OCI-M2 (cell line): Measurements from ENCODE around the gene HIVEP3.
"Not testable (repeated sequence)": the region's sequence is repeated elsewhere in the genome, so short reads cannot be mapped to it uniquely, and the experiment has no call there.

Experiments
- DNase-seq: peaks from one replicate; lab custom pipeline; 2025; ENCODE audit not compliant: unreplicated experiment; lab: John Stamatoyannopoulos, UW

The HIVEP3 gene

DNA sequence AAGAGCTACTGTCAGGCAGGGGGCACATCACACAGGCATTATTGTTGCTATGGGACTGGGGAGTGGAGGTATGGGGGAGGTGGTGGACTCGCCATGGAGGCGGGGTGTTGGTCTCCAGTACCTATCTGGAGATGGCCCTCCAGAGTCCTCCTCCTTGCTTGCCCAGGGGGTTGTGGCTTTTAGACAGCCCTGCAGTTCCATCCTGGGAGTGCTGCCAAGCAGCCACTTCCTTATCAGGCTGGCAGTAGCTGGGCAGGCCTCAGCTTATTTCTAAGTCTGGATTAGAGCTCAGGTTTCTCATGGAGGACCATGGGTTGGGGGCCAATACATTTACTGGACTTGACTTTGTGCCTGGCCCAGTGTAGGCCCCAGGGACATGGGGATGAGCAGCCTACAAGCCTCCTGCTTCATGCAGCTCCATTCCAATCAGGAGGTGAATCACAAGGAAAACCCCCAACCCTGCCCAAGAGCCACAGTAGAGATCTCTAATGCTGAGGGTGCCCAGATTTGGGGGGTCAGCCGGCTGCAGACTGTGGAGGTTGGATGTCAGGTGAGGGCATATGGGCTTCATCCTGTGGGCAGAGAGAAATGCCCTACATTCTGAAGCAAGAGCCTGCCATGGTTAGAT, 223.5 kb downstream of the HIVEP3 start:
- DNase-seq = no peak

DNA sequence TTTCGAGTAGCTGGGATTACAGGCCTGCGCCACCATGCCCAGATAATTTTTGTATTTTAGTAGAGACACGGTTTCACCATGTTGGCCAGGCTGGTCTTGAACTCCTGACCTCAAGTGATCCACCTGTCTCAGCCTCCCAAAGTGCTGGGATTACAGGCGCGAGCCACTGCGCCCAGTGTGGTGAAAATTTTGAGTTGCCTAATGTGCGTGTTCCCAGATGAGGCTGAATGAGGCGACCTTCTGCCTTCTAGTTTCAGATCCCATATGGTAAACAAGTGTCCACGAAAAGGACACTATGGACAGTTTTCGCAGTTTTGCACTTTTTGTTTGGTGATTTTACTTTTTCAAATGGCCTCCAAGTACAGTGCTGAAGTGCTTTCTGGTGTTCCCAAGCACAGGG, 226.8 kb downstream of the HIVEP3 start:
- DNase-seq = not testable (repeated sequence)

DNA sequence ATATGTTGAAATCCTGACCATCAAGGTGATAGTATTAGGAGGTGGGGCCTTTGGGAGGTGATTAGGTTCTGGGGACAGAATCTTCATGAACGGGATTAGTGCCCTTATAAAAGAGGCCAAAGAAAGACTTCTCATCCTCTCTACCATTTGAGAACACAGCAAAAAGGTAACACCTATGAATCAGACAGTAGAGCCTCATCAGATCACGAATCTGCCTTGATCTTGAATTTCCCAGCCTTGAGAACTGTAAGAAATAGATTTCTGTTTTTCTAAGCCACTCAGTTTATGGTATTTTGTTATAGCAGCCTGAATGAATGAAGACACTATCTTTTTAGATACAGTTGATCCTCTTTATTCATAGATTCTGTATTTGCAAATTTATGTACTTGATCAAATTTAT, 227.3 kb downstream of the HIVEP3 start:
- DNase-seq = no peak

DNA sequence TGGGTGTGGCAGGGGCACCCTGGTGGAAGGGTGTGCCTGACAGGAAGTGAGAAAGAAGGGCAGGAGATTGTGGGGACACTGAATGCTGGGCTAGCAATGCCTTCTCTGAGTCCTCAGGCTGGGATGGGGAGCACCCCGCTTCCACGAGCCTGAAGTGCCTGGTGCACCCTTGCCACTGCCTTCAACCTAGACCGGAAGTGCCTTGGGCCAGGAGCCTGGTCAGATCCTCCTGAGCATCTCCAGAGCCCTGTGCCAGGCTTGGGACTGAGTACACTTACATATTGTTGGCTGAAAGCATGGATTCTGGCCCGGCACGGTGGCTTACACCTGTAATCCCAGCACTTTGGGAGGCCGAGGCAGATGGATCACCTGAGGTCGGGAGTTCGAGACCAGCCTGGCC, 228.4 kb downstream of the HIVEP3 start:
- DNase-seq = no peak

DNA sequence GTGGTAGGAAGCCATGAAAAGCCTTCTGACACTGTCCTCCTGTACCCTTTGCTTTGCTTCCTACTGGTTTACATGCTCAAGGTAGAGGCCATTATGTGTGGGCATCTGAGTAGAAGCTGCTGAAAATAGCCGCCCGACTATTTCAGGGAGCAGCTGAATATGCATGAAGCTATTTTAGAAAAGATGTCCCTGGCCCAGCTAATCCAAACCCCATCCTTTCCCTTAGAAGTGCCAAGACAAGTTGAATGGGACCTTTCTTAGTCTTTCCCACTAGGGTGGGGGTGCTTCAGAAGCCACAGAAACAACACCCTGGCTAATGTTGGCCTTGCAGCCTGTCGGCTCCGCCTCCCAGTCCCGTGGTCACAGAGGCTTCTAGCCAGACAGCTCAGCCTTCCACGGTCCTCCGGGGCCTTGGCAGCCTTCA, 229.2 kb downstream of the HIVEP3 start:
- no peak for DNase-seq

DNA sequence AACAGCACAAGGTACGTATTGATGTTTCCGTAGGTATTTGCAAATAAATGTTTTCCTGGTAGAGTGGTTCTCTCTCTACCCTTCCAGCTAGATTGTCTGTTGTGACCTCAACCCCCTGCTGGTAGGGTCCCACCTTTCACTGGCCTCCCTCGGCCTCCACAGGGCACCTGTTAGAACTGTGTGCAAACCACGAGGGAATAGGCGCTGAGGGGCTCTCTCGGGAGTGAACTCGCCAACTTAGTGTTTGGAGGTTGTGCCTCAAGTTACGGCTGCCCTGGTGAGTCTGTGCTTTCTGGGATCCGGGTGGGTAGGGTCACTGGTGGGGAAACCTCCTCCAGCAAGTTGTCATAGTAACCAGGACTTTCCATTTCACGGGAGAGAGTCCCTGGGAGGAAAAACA, 229.6 kb downstream of the HIVEP3 start:
- DNase-seq = no peak

DNA sequence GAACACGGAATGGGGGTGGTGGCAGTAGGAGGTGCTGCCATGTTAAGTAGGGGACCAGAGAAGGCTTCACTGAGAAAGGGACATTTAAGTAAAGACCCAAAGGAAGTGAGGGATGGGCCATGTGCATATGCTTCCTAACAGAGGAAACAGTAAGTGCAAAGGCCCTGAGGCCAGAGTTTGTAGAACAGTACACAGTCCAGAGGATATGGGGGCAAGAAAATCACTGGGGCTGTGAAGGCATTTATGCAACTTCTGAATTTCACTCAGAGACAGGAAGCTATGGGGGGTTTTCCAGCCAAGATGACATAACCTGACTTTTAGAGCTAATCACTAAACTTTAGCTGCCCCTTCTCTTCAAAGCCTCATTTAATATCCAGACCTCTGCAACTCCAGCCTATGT, 231.7 kb downstream of the HIVEP3 start:
- no peak for DNase-seq

DNA sequence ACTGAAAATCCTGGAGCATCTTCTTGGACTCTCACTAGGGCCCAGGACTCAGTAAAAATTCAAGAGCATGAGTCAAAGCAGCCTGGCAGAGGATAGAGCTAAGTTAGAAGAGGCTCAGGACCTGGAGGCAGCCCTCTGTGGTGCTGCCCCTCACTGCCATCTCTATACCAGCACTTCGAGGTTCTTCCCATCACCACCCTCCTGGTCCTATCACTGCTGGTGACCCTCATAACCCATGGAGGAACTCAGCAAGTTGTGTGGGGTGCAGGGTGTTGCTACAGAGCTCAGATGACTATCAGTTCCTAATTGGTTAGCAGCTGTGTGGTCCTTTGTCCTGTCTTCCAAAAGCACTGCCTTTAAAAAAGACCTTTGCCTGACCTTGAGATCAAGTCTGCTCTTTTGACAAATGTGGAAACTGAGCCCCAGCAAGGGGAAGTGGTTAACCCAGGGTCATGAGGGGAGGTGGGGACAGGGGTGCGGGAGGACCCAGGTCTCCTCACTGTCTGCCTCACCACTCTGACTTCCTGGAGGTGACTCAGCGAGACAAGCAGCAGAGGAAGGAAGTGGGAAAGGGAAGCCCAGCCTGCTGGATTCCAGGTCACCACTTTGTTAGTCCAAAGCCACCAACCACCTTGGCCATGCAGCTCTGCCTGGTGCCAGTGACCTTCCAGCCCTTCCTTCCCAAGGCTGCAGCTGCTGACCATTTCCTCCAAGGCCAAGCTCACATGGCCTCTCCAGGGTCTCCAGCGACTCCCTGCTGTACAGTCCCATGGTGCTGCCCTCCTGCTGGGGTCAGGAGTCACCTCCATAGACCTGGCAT, 234.8 kb downstream of the HIVEP3 start:
- no peak for DNase-seq

DNA sequence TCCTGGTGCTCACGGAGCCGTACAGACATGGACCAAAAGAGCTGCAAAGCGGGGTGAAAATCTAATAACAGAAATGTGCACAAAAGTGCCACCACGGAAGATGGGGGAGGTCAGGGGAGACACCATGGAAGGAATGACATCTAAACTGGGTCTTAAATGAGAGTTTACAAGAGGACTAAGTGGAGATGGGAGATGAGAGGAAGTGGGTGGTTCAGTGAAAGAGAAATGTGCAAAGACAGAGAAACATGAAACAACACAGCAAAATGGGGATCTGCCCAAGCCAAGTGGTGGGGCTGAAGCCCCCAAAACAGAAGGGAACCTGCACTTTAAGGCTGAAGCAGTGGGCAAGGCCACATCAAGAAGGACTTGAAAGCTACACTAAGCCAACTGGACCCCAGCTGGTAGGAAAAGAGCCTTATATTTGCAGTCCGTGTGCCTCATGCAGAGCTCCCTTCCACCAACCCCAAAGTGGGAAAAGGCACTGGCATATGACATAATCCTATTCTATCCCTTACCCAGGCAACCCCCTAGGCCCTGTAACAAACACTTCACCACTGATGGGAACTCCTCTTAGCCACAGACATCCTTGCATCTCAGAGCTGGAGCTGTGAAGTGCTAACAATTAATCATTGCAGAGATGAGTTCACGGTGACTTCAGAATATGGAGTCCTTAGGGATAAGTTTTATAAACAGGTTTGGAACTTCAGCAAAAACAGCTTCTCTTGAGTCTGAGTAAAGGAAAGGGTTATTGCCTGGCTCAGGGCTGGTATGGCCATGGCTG, 235.7 kb downstream of the HIVEP3 start:
- no peak for DNase-seq

DNA sequence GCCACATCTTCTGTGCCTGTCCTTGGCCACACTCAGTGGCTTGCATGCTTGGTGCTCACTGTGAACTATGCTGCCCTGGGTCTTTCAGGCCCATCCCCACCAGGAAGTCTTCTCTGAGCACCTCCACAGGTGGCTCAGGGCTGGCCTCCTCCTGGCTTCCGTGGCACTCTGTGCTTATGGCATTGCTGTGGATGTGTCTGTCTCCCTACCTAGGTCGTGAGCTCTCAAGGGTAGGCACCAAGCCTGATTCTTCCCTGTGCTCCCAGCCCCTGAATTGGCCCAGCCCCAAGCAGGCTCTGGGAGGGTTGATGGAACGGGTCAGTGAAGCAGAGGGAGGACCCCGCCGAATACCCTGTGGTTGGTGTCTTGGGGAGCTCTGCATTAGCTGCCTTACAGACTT, 236.6 kb downstream of the HIVEP3 start:
- DNase-seq = no peak

DNA sequence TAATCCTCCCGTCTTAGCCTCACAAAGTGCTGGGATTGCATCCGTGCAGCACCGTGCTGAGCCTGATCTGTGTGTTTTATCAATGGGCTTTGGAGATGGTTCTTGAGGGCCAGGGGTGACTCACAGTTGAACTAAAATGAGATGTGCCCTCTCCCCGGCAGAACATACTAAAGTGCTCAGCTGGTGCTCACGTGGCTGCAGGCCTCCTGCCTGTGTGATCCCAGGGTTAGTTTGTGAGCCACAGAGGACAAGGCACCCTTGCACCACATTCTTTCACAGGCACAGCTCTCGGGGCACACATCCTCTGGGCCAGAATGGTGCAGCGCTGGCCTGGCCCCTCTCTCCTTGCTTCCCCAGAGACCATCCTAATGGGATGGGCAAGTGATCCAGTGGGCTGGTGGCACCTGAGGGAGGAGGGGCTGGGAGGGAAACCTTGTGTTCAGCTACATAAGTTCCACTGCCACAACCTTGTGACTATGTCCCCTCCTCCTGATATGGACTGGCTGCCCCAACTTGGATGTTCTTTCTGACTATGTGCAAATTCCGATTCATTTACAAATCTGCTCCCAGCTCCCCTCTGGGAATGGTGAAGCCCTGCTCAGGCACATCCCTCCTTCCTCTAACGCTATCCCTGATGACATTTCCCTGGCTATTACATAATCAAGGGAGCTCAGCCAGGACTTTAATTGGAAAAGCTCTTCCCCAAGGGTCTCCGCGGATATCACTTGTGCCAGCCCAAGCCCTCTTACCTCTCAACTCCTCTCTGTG, 237.2 kb downstream of the HIVEP3 start:
- no peak for DNase-seq

DNA sequence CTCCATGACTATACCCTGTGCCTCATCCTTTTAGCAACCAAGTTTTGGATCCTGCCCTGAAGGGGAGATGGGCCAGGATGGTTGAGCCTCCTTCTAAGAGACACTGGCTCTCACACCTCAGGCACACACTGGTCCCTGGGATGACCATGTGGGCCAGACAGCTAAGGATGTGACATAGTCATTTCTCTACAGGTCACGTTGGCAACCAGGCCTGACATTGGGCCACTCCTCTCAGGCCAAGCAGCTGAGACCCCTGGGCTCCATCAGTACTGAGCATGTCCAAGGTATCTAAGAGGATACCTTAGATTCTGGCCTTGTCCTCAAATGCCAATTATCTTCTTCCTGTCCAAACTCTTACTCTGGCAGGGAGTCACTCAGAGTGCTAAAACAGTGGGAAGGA, 238.7 kb downstream of the HIVEP3 start:
- DNase-seq = no peak

DNA sequence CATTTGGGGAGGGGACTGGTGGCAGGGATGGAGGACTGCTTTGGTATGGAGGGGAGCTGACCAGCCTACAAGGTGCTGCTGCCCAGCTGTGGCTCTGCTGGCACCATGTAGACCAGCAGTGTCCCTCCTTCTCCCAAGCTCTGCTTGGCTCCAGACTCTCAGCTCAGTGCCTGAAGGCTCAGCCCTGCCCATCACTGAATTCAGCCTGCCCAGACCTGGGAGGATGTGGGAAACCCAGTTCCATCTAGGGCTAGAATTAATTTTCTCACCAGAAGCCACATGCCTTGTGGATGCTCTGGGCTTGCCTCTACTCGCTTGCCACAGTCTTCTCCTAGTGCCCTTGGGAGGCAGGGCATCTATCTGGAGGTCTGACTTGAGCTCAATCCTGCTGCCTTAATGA, 239.2 kb downstream of the HIVEP3 start:
- no peak for DNase-seq

DNA sequence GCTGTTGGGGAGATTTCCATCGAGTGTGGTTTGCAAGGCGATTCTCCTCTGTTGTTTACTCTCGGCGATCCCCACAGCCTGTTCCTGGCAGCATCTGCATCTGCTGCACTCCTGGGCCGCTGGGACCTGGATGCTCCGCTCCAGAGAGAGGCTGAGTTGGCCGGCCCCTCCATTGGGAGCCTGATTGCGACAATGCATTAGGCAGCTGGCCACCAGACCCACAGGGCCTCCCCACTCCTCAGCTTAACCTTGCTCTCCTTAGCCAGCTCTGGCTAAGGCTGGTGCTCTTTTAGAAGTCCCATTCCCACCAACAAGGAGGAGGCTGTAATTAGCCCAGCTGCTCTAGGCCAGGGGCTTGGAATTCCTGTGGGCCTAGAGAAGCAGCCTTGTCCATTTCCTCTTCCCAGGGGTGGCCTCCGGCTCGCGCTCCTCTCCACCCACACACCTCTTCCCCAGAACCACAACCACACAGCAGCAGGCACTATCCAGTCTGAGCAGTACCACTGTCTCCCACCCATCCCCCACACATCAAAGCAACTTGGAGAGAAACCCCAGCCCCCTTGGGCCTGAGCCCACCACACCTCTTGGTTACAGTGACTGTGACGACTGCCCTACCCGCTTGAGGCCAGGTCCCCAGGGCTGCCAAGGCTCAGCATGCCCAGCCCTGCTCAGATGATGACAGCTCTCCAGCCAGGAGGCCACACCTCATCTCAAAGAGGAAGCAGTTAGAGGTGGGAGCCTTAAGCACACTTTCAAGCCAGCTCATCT, 240.4 kb downstream of the HIVEP3 start:
- DNase-seq = no peak

DNA sequence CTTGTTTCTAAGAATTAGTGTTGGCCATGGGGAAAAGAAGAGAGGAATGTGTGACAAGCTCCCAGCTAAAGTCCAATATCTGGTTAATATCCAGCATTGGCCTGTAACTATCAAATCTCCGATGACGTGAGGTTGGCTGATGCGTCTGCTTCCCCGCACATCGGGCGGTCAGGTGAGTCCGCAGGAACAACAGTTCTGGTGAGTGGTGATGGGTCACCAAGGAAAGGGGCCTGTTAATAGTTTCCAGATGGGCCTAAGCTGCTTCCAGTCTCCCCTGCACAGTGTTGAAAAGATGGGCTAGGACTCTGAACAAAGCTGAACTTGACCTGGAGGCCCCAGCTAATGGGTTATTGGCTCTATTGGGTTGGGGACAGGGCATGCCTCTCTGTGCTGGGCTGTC, 241.1 kb downstream of the HIVEP3 start:
- DNase-seq = no peak

DNA sequence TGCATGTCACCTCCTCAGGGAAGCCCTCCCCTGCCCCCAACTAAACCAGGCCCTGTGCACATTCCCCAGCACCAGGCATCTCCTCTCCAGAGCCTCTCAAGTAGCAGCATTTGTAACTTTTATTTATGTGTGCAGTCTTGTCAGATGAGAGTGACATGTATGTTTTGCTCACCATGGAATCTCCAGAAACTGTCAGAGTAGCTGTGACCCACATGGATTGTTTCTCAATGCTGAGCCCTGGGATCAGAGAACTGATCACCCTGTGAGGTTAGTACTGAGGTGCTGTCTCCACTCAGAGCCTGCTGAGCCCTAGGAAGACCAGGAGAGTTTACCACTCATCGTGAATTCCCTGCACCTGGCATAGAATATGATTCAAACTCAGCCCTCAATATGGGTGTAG, 243.3 kb downstream of the HIVEP3 start:
- DNase-seq = no peak

DNA sequence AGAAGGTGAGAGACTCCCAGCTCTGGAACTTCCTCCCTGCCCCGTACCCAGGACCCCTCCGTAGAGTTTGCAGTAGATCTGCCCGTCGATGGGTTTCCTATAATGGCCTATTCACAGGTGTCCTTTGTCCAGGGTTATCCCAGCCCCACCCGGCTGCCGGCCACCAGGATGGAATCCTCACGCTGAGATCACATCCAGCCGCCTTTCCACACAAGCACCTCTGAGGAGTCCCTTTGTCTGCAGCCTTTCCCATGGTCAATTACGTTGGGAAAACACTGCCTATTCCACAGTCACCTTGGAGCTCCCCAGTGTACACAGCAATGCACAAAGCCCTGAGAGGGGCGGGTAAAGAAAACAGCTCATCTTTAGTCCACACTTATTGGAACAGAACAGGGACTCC, 244.2 kb downstream of the HIVEP3 start:
- no peak for DNase-seq

DNA sequence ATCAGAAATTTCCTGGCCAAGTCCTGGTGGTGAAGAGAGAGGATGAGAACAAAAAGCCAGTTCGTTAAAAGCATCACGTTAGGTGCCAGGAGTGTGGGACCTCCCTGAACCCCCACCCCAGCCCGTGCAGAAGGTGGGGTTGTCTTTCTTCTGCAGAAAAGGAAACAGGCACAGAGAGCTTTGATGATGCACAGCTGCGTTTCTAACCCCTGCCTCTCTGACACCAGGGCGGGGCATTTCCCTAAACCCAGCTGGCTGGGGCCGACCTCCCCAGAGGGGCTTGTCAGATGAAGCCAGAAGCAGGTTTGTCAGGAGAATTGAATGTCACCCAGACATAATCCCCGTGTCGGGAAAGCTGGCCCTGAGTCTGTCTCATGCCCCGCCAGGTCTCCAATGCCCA, 244.9 kb downstream of the HIVEP3 start:
- DNase-seq = no peak

DNA sequence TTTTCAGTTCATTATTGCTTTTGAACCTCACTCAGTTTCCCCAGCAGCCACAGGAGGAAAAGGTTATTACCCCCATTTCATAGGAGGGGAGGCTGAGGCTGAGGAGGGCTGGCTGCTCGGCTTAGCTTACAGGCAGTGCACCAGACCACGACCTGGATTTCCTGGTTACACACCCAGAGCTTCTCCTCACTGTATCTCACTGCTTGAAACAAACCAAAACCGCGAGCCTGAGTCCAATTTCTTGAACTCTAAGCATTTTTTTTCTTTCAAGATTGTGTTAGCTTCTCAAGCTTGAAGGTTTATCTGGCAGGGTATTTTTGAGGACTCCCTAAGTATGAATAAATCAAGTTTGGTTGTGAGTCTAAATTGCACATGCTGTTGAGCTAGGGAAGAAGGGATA, 245.3 kb downstream of the HIVEP3 start:
- no peak for DNase-seq

DNA sequence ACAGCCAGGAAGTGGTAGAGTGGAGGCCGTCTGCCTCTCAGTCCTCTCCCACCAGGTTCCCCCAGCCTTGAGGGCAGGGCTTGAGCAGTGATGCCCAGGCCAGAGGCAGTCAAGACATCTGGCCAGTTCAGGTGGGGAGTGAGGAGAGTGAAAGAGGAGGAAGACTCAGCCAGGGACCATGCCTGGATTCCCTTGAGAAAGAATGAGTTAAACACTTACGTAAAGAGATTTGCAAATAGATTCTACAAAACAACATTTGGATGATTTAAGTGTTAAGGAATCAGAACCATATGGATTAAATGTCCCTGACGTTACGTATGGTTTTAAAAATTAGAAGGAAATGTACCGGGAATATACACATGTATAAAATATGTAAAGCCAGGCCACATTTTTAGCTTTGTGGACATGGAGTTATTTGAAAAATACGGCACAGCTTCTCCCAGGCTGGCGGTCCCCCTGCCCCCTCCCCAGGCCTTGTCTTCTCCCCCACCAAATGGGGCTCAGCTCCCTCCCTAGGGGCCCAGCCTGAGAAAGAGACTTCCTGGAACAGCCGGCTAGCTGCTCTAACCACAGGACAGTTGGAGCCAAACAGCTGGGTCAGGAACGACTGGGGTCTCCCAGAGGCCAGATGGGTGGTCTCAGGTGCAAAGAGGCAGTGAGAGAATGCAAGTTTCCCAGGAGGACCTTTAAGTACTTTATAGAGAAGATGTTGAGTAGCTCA, 245.9 kb downstream of the HIVEP3 start:
- DNase-seq = no peak
